ENCODE measurements around the gene ARID5B. TPM values are rescaled to one million over a fixed set of nuclear protein-coding genes. Genes with fewer than 3 reads are reported as not detected.

The ARID5B gene
- total and polyA plus RNA-seq, 2 experiments from 2014 or later = 1.3 to 1.6 TPM

DNA sequence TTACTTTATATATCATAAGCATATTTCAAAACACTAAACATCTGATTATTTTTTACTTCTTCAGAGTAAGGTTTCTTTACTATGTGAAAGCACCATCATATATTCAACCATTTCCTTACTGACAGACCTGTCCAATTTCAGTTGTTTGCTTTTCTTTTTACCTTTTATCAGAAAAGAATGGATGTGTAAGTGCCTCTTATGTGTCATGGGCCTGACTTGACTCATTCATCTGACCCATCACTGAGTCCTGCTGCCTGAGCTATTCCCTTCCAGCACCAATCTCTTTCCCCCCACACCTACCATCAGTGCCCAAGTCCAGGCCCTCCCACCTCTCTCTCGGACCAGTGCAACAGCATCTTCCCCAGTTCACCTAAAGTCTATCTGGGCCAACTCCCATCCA is 41.7 kb upstream of the ARID5B start:
- ATAC-seq = no peak
- no peaks in the 10 kb centered on the region for H3K36me3 Mint-ChIP-seq (ENCODE audit: low read depth)

More for the DNA sequence above, 41.7 kb upstream of the ARID5B start:
- TF ChIP-seq STAT1 (IDR thresholded peaks at IDR 0.05; ENCODE audit: unreplicated experiment) (no peak), JUNB (IDR thresholded peaks at IDR 0.05; ENCODE audit: unreplicated experiment) (no peak), EZH2 (IDR thresholded peaks at IDR 0.05; ENCODE audit: low read depth, unreplicated experiment) (no peak), POLR2AphosphoS5 (IDR thresholded peaks at IDR 0.05; ENCODE audit: low read depth) (no peak), ZNF331 (CRISPR knock-in tag; IDR thresholded peaks at IDR 0.05; ENCODE audit: low read depth) (no peak), NANOG (IDR thresholded peaks at IDR 0.05; ENCODE audit: borderline replicate concordance) (no peak), ZNF114 (CRISPR knock-in tag; IDR thresholded peaks at IDR 0.05) (no peak), CREB1 (CRISPR knock-in tag; IDR thresholded peaks at IDR 0.05; ENCODE audit: low read depth) (no peak)
- TF ChIP-seq, protein P1, sequence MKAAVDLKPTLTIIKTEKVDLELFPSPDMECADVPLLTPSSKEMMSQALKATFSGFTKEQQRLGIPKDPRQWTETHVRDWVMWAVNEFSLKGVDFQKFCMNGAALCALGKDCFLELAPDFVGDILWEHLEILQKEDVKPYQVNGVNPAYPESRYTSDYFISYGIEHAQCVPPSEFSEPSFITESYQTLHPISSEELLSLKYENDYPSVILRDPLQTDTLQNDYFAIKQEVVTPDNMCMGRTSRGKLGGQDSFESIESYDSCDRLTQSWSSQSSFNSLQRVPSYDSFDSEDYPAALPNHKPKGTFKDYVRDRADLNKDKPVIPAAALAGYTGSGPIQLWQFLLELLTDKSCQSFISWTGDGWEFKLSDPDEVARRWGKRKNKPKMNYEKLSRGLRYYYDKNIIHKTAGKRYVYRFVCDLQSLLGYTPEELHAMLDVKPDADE (IDR thresholded peaks at IDR 0.05) = no peak
- TF ChIP-seq, protein P2, sequence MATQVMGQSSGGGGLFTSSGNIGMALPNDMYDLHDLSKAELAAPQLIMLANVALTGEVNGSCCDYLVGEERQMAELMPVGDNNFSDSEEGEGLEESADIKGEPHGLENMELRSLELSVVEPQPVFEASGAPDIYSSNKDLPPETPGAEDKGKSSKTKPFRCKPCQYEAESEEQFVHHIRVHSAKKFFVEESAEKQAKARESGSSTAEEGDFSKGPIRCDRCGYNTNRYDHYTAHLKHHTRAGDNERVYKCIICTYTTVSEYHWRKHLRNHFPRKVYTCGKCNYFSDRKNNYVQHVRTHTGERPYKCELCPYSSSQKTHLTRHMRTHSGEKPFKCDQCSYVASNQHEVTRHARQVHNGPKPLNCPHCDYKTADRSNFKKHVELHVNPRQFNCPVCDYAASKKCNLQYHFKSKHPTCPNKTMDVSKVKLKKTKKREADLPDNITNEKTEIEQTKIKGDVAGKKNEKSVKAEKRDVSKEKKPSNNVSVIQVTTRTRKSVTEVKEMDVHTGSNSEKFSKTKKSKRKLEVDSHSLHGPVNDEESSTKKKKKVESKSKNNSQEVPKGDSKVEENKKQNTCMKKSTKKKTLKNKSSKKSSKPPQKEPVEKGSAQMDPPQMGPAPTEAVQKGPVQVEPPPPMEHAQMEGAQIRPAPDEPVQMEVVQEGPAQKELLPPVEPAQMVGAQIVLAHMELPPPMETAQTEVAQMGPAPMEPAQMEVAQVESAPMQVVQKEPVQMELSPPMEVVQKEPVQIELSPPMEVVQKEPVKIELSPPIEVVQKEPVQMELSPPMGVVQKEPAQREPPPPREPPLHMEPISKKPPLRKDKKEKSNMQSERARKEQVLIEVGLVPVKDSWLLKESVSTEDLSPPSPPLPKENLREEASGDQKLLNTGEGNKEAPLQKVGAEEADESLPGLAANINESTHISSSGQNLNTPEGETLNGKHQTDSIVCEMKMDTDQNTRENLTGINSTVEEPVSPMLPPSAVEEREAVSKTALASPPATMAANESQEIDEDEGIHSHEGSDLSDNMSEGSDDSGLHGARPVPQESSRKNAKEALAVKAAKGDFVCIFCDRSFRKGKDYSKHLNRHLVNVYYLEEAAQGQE (IDR thresholded peaks at IDR 0.05; ENCODE audit: unreplicated experiment) = no peak
- TF ChIP-seq, protein P3, sequence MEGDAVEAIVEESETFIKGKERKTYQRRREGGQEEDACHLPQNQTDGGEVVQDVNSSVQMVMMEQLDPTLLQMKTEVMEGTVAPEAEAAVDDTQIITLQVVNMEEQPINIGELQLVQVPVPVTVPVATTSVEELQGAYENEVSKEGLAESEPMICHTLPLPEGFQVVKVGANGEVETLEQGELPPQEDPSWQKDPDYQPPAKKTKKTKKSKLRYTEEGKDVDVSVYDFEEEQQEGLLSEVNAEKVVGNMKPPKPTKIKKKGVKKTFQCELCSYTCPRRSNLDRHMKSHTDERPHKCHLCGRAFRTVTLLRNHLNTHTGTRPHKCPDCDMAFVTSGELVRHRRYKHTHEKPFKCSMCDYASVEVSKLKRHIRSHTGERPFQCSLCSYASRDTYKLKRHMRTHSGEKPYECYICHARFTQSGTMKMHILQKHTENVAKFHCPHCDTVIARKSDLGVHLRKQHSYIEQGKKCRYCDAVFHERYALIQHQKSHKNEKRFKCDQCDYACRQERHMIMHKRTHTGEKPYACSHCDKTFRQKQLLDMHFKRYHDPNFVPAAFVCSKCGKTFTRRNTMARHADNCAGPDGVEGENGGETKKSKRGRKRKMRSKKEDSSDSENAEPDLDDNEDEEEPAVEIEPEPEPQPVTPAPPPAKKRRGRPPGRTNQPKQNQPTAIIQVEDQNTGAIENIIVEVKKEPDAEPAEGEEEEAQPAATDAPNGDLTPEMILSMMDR (conservative IDR thresholded peaks at IDR 0.05; ENCODE audit: low read depth in 2 of 2) = no peak
- TF ChIP-seq, protein P4, sequence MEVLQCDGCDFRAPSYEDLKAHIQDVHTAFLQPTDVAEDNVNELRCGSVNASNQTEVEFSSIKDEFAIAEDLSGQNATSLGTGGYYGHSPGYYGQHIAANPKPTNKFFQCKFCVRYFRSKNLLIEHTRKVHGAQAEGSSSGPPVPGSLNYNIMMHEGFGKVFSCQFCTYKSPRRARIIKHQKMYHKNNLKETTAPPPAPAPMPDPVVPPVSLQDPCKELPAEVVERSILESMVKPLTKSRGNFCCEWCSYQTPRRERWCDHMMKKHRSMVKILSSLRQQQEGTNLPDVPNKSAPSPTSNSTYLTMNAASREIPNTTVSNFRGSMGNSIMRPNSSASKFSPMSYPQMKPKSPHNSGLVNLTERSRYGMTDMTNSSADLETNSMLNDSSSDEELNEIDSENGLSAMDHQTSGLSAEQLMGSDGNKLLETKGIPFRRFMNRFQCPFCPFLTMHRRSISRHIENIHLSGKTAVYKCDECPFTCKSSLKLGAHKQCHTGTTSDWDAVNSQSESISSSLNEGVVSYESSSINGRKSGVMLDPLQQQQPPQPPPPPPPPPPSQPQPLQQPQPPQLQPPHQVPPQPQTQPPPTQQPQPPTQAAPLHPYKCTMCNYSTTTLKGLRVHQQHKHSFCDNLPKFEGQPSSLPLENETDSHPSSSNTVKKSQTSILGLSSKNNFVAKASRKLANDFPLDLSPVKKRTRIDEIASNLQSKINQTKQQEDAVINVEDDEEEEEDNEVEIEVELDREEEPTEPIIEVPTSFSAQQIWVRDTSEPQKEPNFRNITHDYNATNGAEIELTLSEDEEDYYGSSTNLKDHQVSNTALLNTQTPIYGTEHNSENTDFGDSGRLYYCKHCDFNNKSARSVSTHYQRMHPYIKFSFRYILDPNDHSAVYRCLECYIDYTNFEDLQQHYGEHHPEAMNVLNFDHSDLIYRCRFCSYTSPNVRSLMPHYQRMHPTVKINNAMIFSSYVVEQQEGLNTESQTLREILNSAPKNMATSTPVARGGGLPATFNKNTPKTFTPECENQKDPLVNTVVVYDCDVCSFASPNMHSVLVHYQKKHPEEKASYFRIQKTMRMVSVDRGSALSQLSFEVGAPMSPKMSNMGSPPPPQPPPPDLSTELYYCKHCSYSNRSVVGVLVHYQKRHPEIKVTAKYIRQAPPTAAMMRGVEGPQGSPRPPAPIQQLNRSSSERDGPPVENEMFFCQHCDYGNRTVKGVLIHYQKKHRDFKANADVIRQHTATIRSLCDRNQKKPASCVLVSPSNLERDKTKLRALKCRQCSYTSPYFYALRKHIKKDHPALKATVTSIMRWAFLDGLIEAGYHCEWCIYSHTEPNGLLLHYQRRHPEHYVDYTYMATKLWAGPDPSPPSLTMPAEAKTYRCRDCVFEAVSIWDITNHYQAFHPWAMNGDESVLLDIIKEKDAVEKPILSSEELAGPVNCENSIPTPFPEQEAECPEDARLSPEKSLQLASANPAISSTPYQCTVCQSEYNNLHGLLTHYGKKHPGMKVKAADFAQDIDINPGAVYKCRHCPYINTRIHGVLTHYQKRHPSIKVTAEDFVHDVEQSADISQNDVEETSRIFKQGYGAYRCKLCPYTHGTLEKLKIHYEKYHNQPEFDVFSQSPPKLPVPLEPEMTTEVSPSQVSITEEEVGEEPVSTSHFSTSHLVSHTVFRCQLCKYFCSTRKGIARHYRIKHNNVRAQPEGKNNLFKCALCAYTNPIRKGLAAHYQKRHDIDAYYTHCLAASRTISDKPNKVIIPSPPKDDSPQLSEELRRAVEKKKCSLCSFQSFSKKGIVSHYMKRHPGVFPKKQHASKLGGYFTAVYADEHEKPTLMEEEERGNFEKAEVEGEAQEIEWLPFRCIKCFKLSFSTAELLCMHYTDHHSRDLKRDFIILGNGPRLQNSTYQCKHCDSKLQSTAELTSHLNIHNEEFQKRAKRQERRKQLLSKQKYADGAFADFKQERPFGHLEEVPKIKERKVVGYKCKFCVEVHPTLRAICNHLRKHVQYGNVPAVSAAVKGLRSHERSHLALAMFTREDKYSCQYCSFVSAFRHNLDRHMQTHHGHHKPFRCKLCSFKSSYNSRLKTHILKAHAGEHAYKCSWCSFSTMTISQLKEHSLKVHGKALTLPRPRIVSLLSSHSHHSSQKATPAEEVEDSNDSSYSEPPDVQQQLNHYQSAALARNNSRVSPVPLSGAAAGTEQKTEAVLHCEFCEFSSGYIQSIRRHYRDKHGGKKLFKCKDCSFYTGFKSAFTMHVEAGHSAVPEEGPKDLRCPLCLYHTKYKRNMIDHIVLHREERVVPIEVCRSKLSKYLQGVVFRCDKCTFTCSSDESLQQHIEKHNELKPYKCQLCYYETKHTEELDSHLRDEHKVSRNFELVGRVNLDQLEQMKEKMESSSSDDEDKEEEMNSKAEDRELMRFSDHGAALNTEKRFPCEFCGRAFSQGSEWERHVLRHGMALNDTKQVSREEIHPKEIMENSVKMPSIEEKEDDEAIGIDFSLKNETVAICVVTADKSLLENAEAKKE (CRISPR knock-in tag; IDR thresholded peaks at IDR 0.05) = no peak
- Histone ChIP-seq H3K4me2 (no peak overlapping the region), H3K9me2 (ENCODE audit: insufficient read depth) (no peaks in the 10 kb centered on the region), H3K79me2 (replicated peaks; ENCODE audit: insufficient read depth) (no peaks in the 10 kb centered on the region), H2AFZ (no peak overlapping the region), H3K36me3 (ENCODE audit: insufficient read depth) (no peaks in the 10 kb centered on the region), H3K4me1 (ENCODE audit: insufficient read depth) (no peaks in the 10 kb centered on the region), H3K27me3 (ENCODE audit: insufficient read depth) (no peaks in the 10 kb centered on the region), H3K27ac (ENCODE audit: low read depth) (no peak overlapping the region), H3F3A (replicated peaks; ENCODE audit: low read depth) (no peaks in the 10 kb centered on the region), H3K4me3 (no peak overlapping the region), H4K20me1 (replicated peaks; ENCODE audit: insufficient read depth) (no peaks in the 10 kb centered on the region)
- Mint-ChIP-seq H3K27me3 (ENCODE audit: insufficient read depth, low read depth, poor library complexity) (peaks cover 2% of the 10 kb centered on the region), H3K27ac (no peak overlapping the region), H3K9me3 (no peaks in the 10 kb centered on the region; the same call in 2 of the 3 replicates), H3K4me3 (no peak overlapping the region), H3K4me1 (no peaks in the 10 kb centered on the region; the same call in 2 of the 3 replicates)
- DNase-seq (ENCODE audit: low spot score) = no peak

All from GM23338 (cell line).